Mucosa of descending colon (tissue), 3 donors: ENCODE data around the gene CALN1. TPM values are rescaled to one million over a fixed set of nuclear protein-coding genes. Genes with fewer than 3 reads are reported as not detected.

ENCODE experiments used
- ATAC-seq: fragments of 200-7000 bp; cut with Tn5 transposase; one replicate; pipeline ENCODE4 v1.9.1; 2020; ENCODE audit warnings: mild to moderate bottlenecking, moderate library complexity
- DNase-seq, 3 donors: peaks; one replicate each; pipeline ENCODE4 v3.0.0-alpha.2; 2020
- H3K36me3 ChIP-seq: fragments of 200-600 bp; one replicate; pipeline ENCODE4 v1.8.0; 2021; ENCODE audit warnings: low read depth, mild to moderate bottlenecking
- H3K4me1 ChIP-seq: fragments of 200-600 bp; one replicate; pipeline ENCODE4 v1.8.0; 2021; ENCODE audit warnings: low read depth, mild to moderate bottlenecking
- H3K4me3 ChIP-seq: fragments of 200-600 bp; one replicate; pipeline ENCODE4 v1.8.0; 2021; ENCODE audit warnings: mild to moderate bottlenecking
- H3K9me3 ChIP-seq: fragments of 200-600 bp; one replicate; pipeline ENCODE4 v1.8.0; 2021; ENCODE audit warnings: mild to moderate bottlenecking
- CTCF ChIP-seq: fragments of 200-600 bp; IDR thresholded peaks from one replicate; pipeline ENCODE4 v1.8.0; 2022; ENCODE audit warnings: antibody characterized with exemption, mild to moderate bottlenecking
- intact Hi-C, 2 donors: fragments of 100-400 bp; cut with DNase I in 1 of 2; cut with micrococcal nuclease in 1 of 2; formaldehyde crosslinking; loops; one replicate each; pipeline versions ENCODE4 v1.11.0 to v1.11.1; 2022; cut with DNase I, micrococcal nuclease
- total RNA-seq, 3 donors: library from RNA; stranded (reverse); fragmentation: NEBNext Ultra II Directional in 2 of 3; extraction: Animal tissue kit (Norgen Biotek cat#: 25700) in 2 of 3; gene quantifications; one replicate each; pipeline versions ENCODE4 v1.2.1 to v1.2.4, GENCODE V29; 2021 to 2023
- donor health status: DM: no; HTN: no; CAD: no; lungs with moderate emphysema.
- donor health status: DM: no; HTN: no; CAD: no.
- donor health status: DM: no; HTN: yes; CAD: no.

Gene CALN1
- total RNA-seq, 3 donors from 2014 or later: not detected

GRCh38 chr7:71987200-71987767 lies 424.9 kb downstream of the CALN1 start:
- ATAC-seq: no peak
- H3K9me3 ChIP-seq: peaks cover 49% of the 10 kb centered on the region
- H3K4me3 ChIP-seq: no peak overlapping the region
- no peak for DNase-seq
- no peak for TF ChIP-seq CTCF
- H3K4me1 ChIP-seq: no peaks in the 10 kb centered on the region
- intact Hi-C loops: no loop called here
- H3K36me3 ChIP-seq: no peaks in the 10 kb centered on the region

- ATAC-seq (no peak), DNase-seq (no peak)
- Histone ChIP-seq H3K4me1 (no peaks in the 10 kb centered on the region), H3K36me3 (no peaks in the 10 kb centered on the region), H3K9me3 (peaks cover 60% of the 10 kb centered on the region), H3K4me3 (no peak overlapping the region)
- intact Hi-C loops: no loop called here
- no peak for TF ChIP-seq CTCF
Observed at GRCh38 chr7:71984348-71984747, 427.8 kb downstream of the CALN1 start.

GRCh38 chr7:71982851-71983250 lies 429.3 kb downstream of the CALN1 start:
- H3K4me3 ChIP-seq: no peak overlapping the region
- intact Hi-C loops: no loop called here
- H3K36me3 ChIP-seq: no peaks in the 10 kb centered on the region
- no peaks in the 10 kb centered on the region for H3K4me1 ChIP-seq
- ATAC-seq (no peak), DNase-seq (no peak)
- H3K9me3 ChIP-seq: peaks cover 55% of the 10 kb centered on the region
- no peak for TF ChIP-seq CTCF

- ATAC-seq (no peak), DNase-seq (no peak)
- intact Hi-C loops: no loop called here
- Histone ChIP-seq H3K9me3 (peaks cover 64% of the 10 kb centered on the region), H3K4me3 (no peak overlapping the region), H3K36me3 (no peaks in the 10 kb centered on the region), H3K4me1 (no peaks in the 10 kb centered on the region)
- TF ChIP-seq CTCF: no peak
Observed at GRCh38 chr7:71976645-71977044, 435.5 kb downstream of the CALN1 start.

- ATAC-seq (no peak), DNase-seq (no peak)
- Histone ChIP-seq H3K9me3 (peaks cover 71% of the 10 kb centered on the region), H3K36me3 (no peaks in the 10 kb centered on the region), H3K4me1 (no peaks in the 10 kb centered on the region), H3K4me3 (no peak overlapping the region)
- intact Hi-C loops: no loop called here
- TF ChIP-seq CTCF: no peak
Observed at GRCh38 chr7:71974611-71975010, 437.5 kb downstream of the CALN1 start.

GRCh38 chr7:71972534-71972933 lies 439.6 kb downstream of the CALN1 start:
- Histone ChIP-seq H3K9me3 (peaks cover 66% of the 10 kb centered on the region), H3K36me3 (no peaks in the 10 kb centered on the region), H3K4me3 (no peak overlapping the region), H3K4me1 (no peaks in the 10 kb centered on the region)
- intact Hi-C loops: no loop called here
- TF ChIP-seq CTCF: no peak
- ATAC-seq (no peak), DNase-seq (no peak)
